ENCODE data around the gene IFNGR2.
A peak's percentile ranks its signal among the peaks of the same experiment; 100 is the strongest.

DNA sequence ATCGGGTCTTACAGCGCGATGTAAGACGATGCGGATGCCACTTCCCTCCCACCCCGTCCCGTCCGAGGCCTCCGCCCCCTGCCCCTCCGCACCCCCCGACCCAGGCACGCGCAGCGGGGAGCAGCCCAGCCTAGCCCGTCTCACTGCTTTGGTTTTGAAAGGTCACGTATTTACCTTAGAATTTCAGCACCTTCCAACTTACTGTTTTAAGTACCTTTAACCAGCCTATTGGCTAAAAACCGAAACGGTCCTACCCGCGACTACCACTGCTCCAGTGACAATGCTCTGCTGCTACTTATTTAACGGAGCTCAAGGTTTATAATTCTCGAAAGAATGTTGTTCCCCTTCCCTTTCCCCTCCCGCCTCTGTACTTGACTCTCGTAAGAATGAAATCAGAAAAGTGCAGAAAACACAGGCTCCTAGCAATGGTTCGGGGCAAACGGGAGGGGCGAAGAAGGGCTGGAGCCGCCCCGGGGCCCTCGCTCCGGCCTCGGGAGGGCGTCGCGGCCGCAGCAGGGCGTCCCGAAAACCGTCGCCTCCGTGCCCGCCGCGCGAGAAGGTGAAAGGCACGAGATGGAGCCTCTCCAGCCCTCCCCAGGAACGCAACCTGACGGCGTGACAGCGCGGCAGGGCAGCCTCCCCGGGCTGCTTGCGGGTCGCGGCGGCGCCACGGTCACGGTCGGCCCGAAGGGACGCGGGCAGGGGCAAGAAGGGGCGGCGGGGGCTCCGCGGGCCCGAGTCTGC lies 75.9 kb downstream of the IFNGR2 start:
- TF ChIP-seq ELF1 (IDR thresholded peaks at IDR 0.05) (no peak), POLR2AphosphoS5 (IDR thresholded peaks at IDR 0.05; ENCODE audit: low read depth, low read length) (no peak), SMC3 (IDR thresholded peaks at IDR 0.05; ENCODE audit: low read depth, low read length) (no peak), JUND (IDR thresholded peaks at IDR 0.05) (no peak), EP300 (IDR thresholded peaks at IDR 0.05; ENCODE audit: borderline replicate concordance in 1 of 2, low read depth in 1 of 2, low read length in 1 of 2) (no peak), MXI1 (IDR thresholded peaks at IDR 0.05; ENCODE audit: low read depth, low read length) (peak; percentile 10; the same call in 1 of the 2 replicates), RCOR1 (IDR thresholded peaks at IDR 0.05; ENCODE audit: low read length) (no peak), RFX5 (IDR thresholded peaks at IDR 0.05; ENCODE audit: low read length) (no peak), RAD21 (IDR thresholded peaks at IDR 0.05; ENCODE audit: low read length) (no peak), TAF1 (IDR thresholded peaks at IDR 0.05; ENCODE audit: borderline replicate concordance, low read depth, low read length) (no peak), FOXJ3 (CRISPR knock-in tag; IDR thresholded peaks at IDR 0.05) (no peak)
- TF ChIP-seq, protein P1, sequence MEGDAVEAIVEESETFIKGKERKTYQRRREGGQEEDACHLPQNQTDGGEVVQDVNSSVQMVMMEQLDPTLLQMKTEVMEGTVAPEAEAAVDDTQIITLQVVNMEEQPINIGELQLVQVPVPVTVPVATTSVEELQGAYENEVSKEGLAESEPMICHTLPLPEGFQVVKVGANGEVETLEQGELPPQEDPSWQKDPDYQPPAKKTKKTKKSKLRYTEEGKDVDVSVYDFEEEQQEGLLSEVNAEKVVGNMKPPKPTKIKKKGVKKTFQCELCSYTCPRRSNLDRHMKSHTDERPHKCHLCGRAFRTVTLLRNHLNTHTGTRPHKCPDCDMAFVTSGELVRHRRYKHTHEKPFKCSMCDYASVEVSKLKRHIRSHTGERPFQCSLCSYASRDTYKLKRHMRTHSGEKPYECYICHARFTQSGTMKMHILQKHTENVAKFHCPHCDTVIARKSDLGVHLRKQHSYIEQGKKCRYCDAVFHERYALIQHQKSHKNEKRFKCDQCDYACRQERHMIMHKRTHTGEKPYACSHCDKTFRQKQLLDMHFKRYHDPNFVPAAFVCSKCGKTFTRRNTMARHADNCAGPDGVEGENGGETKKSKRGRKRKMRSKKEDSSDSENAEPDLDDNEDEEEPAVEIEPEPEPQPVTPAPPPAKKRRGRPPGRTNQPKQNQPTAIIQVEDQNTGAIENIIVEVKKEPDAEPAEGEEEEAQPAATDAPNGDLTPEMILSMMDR (IDR thresholded peaks at IDR 0.05) = peak; percentile 32
- TF ChIP-seq, protein P2, sequence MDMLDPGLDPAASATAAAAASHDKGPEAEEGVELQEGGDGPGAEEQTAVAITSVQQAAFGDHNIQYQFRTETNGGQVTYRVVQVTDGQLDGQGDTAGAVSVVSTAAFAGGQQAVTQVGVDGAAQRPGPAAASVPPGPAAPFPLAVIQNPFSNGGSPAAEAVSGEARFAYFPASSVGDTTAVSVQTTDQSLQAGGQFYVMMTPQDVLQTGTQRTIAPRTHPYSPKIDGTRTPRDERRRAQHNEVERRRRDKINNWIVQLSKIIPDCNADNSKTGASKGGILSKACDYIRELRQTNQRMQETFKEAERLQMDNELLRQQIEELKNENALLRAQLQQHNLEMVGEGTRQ (IDR thresholded peaks at IDR 0.05; ENCODE audit: borderline replicate concordance, low read depth, low read length) = no peak
